RWPE2 (cell line): ENCODE results near the gene LRRC8D.
"Not testable (repeated sequence)": the region's sequence is repeated elsewhere in the genome, so short reads cannot be mapped to it uniquely, and the experiment has no call there.

Experiments
- ATAC-seq: fragments of 200-7000 bp; cut with Tn5 transposase; 3 replicates; pipeline ENCODE4 v1.9.1; 2021; ENCODE audit warnings: low read depth
- DNase-seq: peaks from one replicate; pipeline ENCODE4 v3.0.0-alpha.2; 2020; ENCODE audit warnings: low spot score
- H3K27ac ChIP-seq: fragments of 450-650 bp; 2 replicates; pipeline ENCODE4 v1.5.1; 2017; ENCODE audit warnings: mild to moderate bottlenecking; ENCODE audit not compliant: poor library complexity, severe bottlenecking
- H3K27me3 ChIP-seq: fragments of 250-450 bp; sonication (Bioruptor Pico); 2 replicates; pipeline ENCODE4 v1.5.1; 2021; ENCODE audit warnings: mild to moderate bottlenecking, moderate library complexity; ENCODE audit not compliant: insufficient read depth, poor library complexity, severe bottlenecking
- H3K36me3 ChIP-seq: fragments of 250-450 bp; sonication (Bioruptor Pico); 2 replicates; pipeline ENCODE4 v1.5.1; 2020; ENCODE audit warnings: low read depth, mild to moderate bottlenecking, moderate library complexity
- H3K4me1 ChIP-seq: fragments of 250-450 bp; sonication (Bioruptor Pico); 2 replicates; pipeline ENCODE4 v1.5.1; 2021; ENCODE audit warnings: mild to moderate bottlenecking, moderate library complexity; ENCODE audit not compliant: insufficient read depth, poor library complexity, severe bottlenecking
- H3K4me3 ChIP-seq: fragments of 250-450 bp; sonication (Bioruptor Pico); 2 replicates; pipeline ENCODE4 v1.5.1; 2021; ENCODE audit warnings: mild to moderate bottlenecking, moderate library complexity; ENCODE audit not compliant: severe bottlenecking
- H3K9me3 ChIP-seq: fragments of 250-450 bp; sonication (Bioruptor Pico); 2 replicates; pipeline ENCODE4 v1.5.1; 2021; ENCODE audit warnings: mild to moderate bottlenecking, moderate library complexity; ENCODE audit not compliant: severe bottlenecking
- CTCF ChIP-seq: fragments of 450-650 bp; IDR thresholded peaks from one replicate; pipeline ENCODE4 v1.5.1; 2017; ENCODE audit warnings: mild to moderate bottlenecking, moderate library complexity; ENCODE audit not compliant: poor library complexity, severe bottlenecking

The LRRC8D gene

GRCh38 chr1:89918794-89919155, 97.9 kb downstream of the LRRC8D start:
- Histone ChIP-seq H3K36me3 (peaks cover 12% of the 10 kb centered on the region; the same call in 1 of the 2 replicates), H3K9me3 (no peaks in the 10 kb centered on the region), H3K4me3 (no peak overlapping the region), H3K4me1 (peaks cover 18% of the 10 kb centered on the region), H3K27me3 (no peaks in the 10 kb centered on the region), H3K27ac (peak overlapping the region; percentile 24)
- TF ChIP-seq CTCF = no peak
- DNase-seq (no peak), ATAC-seq (peak; percentile 76)

GRCh38 chr1:89919174-89919573, 98.3 kb downstream of the LRRC8D start:
- Histone ChIP-seq H3K27me3 (no peaks in the 10 kb centered on the region), H3K9me3 (no peaks in the 10 kb centered on the region), H3K4me3 (no peak overlapping the region), H3K4me1 (peaks cover 18% of the 10 kb centered on the region), H3K36me3 (peaks cover 16% of the 10 kb centered on the region; the same call in 1 of the 2 replicates), H3K27ac (peak overlapping the region; percentile 24)
- DNase-seq (no peak), ATAC-seq (no peak)
- TF ChIP-seq CTCF = no peak

- no peaks in the 10 kb centered on the region for H3K27me3 ChIP-seq
- H3K27ac ChIP-seq = no peak overlapping the region
- H3K4me3 ChIP-seq = no peak overlapping the region
- DNase-seq = no peak
- no peak for TF ChIP-seq CTCF
- no peaks in the 10 kb centered on the region for H3K9me3 ChIP-seq
- peaks cover 16% of the 10 kb centered on the region for H3K4me1 ChIP-seq
- ATAC-seq = no peak
- peaks cover 16% of the 10 kb centered on the region; the same call in 1 of the 2 replicates for H3K36me3 ChIP-seq
Observed at GRCh38 chr1:89922911-89923310, 102.1 kb downstream of the LRRC8D start.

GRCh38 chr1:89923517-89923916, 102.7 kb downstream of the LRRC8D start:
- no peak overlapping the region for H3K4me3 ChIP-seq
- no peak for TF ChIP-seq CTCF
- no peaks in the 10 kb centered on the region for H3K9me3 ChIP-seq
- H3K27me3 ChIP-seq = no peaks in the 10 kb centered on the region
- DNase-seq (no peak), ATAC-seq (no peak)
- peaks cover 14% of the 10 kb centered on the region; the same call in 1 of the 2 replicates for H3K36me3 ChIP-seq
- no peak overlapping the region for H3K27ac ChIP-seq
- H3K4me1 ChIP-seq = peaks cover 10% of the 10 kb centered on the region

GRCh38 chr1:89924075-89924474, 103.2 kb downstream of the LRRC8D start:
- H3K36me3 ChIP-seq = peaks cover 14% of the 10 kb centered on the region; the same call in 1 of the 2 replicates
- not testable (repeated sequence) for H3K4me3 ChIP-seq, H3K27ac ChIP-seq, ATAC-seq, DNase-seq, H3K27me3 ChIP-seq, H3K4me1 ChIP-seq, H3K9me3 ChIP-seq
